Spleen (tissue), 7 donors: ENCODE measurements around the gene MAP3K2.

Source experiments
- POLR2AphosphoS5 ChIP-seq, 3 donors: sonication (generic); formaldehyde crosslinking; IDR thresholded peaks; one replicate each; pipeline ENCODE4 v1.5.1; 2017; ENCODE audit warnings: antibody characterized with exemption in 3 of 3
- TF ChIP-seq, protein P1 (sequence below), 11 experiments: fragments of 200-600 bp in 7 of 11; fragments of 450-650 bp in 4 of 11; sonication (generic) in 4 of 11; IDR thresholded peaks in 8 of 11; conservative IDR thresholded peaks in 3 of 11; 1 replicate in 7 of 11; 2 replicates in 4 of 11; pipeline versions ENCODE4 v1.4.0 to v1.8.0; 2016 to 2021; ENCODE audit warnings: antibody characterized with exemption in 11 of 11, inconsistent platforms in 4 of 11, mild to moderate bottlenecking in 1 of 11
- donor health status: DM: no; HTN: no; CAD: no; lungs with moderate emphysema.
- donor health status: DM: no; HTN: no; CAD: no.
- donor health status: DM: no; HTN: no; CAD: no.

DNA sequence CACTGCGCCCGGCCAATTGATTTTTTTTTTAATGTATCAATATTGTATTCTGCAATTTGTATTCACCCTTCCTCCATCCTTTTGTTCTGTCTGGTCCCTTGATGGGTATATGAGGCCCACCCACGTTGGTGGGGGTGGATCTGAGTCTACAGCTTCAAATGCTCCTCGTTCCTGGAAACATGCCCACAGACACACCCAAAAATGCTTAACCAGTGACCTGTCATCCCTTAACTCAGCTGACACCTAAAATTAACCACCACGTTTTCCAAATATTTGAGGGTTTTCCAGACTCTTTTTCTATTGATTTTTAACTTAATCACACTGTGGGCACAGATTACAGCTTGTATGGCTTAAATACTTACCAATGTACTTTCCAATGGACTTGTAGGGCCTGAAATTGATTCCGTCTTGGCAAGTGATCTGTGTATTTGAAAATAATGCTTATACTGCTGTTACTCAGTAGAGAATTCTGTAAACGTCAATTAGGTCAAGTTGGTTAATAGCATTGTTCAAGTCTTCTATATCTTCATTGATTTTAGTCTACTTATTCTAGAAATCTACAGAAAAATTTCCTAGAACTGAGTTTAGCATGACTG lies 133.3 kb downstream of the MAP3K2 start:
- TF ChIP-seq, protein P1, sequence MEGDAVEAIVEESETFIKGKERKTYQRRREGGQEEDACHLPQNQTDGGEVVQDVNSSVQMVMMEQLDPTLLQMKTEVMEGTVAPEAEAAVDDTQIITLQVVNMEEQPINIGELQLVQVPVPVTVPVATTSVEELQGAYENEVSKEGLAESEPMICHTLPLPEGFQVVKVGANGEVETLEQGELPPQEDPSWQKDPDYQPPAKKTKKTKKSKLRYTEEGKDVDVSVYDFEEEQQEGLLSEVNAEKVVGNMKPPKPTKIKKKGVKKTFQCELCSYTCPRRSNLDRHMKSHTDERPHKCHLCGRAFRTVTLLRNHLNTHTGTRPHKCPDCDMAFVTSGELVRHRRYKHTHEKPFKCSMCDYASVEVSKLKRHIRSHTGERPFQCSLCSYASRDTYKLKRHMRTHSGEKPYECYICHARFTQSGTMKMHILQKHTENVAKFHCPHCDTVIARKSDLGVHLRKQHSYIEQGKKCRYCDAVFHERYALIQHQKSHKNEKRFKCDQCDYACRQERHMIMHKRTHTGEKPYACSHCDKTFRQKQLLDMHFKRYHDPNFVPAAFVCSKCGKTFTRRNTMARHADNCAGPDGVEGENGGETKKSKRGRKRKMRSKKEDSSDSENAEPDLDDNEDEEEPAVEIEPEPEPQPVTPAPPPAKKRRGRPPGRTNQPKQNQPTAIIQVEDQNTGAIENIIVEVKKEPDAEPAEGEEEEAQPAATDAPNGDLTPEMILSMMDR (IDR thresholded peaks at IDR 0.05 in 8 of 11, conservative IDR thresholded peaks at IDR 0.05 in 3 of 11) = no peak
- no peak for TF ChIP-seq POLR2AphosphoS5 (IDR thresholded peaks at IDR 0.05)
